ENCODE data around the gene TNFAIP1. TPM values are rescaled to one million over a fixed set of nuclear protein-coding genes. Genes with fewer than 3 reads are reported as not detected.

Gene TNFAIP1
- total RNA-seq, 1 experiment from 2014 or later, result 21.3 TPM

GRCh38 chr17:28365487-28365886 lies 29.9 kb downstream of the TNFAIP1 start:
- ChIA-PET CTCF (interaction anchor here (2.0 to 2.5 kb wide), 2 partner anchors 8 to 51 kb away, joined by 7 to 16 read pairs; partner anchors contain the start of gene POLDIP2), POLR2A (no interaction called here)
- Mint-ChIP-seq H3K9me3 (no peaks in the 10 kb centered on the region), H3K27ac (no peak overlapping the region), H3K4me1 (peaks cover 9% of the 10 kb centered on the region), H3K27me3 (ENCODE audit: low read depth) (no peaks in the 10 kb centered on the region; the same call in 1 of the 2 replicates), H3K36me3 (peaks cover 13% of the 10 kb centered on the region), H3K4me3 (no peak overlapping the region)
- no peak for DNase-seq (ENCODE audit: low spot score)
- no peak for ATAC-seq
- TF ChIP-seq NFATC4 (CRISPR knock-in tag; IDR thresholded peaks at IDR 0.05), result no peak
- no peak for TF ChIP-seq TEAD4 (CRISPR knock-in tag; IDR thresholded peaks at IDR 0.05)
- TF ChIP-seq PRRX2 (CRISPR knock-in tag; IDR thresholded peaks at IDR 0.05), result no peak
- no peak for TF ChIP-seq CREB1 (CRISPR knock-in tag; IDR thresholded peaks at IDR 0.05)
- no peak for TF ChIP-seq MLX (CRISPR knock-in tag; IDR thresholded peaks at IDR 0.05)
- TF ChIP-seq ZNF138 (CRISPR knock-in tag; conservative IDR thresholded peaks at IDR 0.05), result no peak
- no peak for TF ChIP-seq FOXJ3 (CRISPR knock-in tag; IDR thresholded peaks at IDR 0.05; ENCODE audit: borderline replicate concordance)
- no peak for TF ChIP-seq HMGXB4 (CRISPR knock-in tag; IDR thresholded peaks at IDR 0.05)

GRCh38 chr17:28366605-28367004 lies 31.0 kb downstream of the TNFAIP1 start:
- Mint-ChIP-seq H3K27ac (no peak overlapping the region), H3K36me3 (0 out of 2 replicates have a peak, but pooled peaks cover 3% of the 10 kb centered on the region), H3K4me1 (peaks cover 15% of the 10 kb centered on the region), H3K9me3 (no peaks in the 10 kb centered on the region), H3K27me3 (ENCODE audit: low read depth) (peaks cover 5% of the 10 kb centered on the region; the same call in 1 of the 2 replicates), H3K4me3 (no peak overlapping the region)
- DNase-seq (ENCODE audit: low spot score), result no peak
- no peak for ATAC-seq
- ChIA-PET POLR2A (interaction anchor here (1.3 kb wide), 1 partner anchor 9 kb away, joined by 12 read pairs; the partner anchor contains the start of gene POLDIP2), CTCF (interaction anchor here (0.6 to 2.5 kb wide), 9 partner anchors 9 to 133 kb away, joined by 3 to 16 read pairs (median 4); partner anchors contain the start of gene POLDIP2)
- TF ChIP-seq E2F5 (CRISPR knock-in tag; IDR thresholded peaks at IDR 0.05), result no peak
- TF ChIP-seq ZMAT4 (CRISPR knock-in tag; IDR thresholded peaks at IDR 0.05), result no peak
- no peak for TF ChIP-seq RELA (CRISPR knock-in tag; IDR thresholded peaks at IDR 0.05; ENCODE audit: borderline replicate concordance)
- TF ChIP-seq TEAD4 (CRISPR knock-in tag; IDR thresholded peaks at IDR 0.05), result no peak
- no peak for TF ChIP-seq ZNF263 (CRISPR knock-in tag; IDR thresholded peaks at IDR 0.05; ENCODE audit: low read depth)
- no peak for TF ChIP-seq ZNF532 (CRISPR knock-in tag; IDR thresholded peaks at IDR 0.05; ENCODE audit: borderline replicate concordance)
- no peak for TF ChIP-seq PREB (CRISPR knock-in tag; IDR thresholded peaks at IDR 0.05; ENCODE audit: borderline replicate concordance)
- TF ChIP-seq ZNF671 (CRISPR knock-in tag; IDR thresholded peaks at IDR 0.05), result no peak
- no peak for TF ChIP-seq NR1H2 (CRISPR knock-in tag; IDR thresholded peaks at IDR 0.05)
- no peak for TF ChIP-seq CBFB (CRISPR knock-in tag; IDR thresholded peaks at IDR 0.05; ENCODE audit: low read depth)

All from WTC11 (cell line).